GM18507 (cell line): Measurements from ENCODE around the gene ZKSCAN5.
"Not testable (repeated sequence)": the region's sequence is repeated elsewhere in the genome, so short reads cannot be mapped to it uniquely, and the experiment has no call there.

Experiments used
- DNase-seq: peaks from one replicate; pipeline ENCODE4 v3.0.0; 2011; ENCODE audit warnings: low read depth; ENCODE audit not compliant: insufficient read length; ENCODE audit errors: extremely low spot score
- FAIRE-seq: peaks from 2 replicates; lab custom pipeline; 2011; peaks lifted over from hg19 to GRCh38; lab: Jason Lieb, UNC

ZKSCAN5 gene

DNA sequence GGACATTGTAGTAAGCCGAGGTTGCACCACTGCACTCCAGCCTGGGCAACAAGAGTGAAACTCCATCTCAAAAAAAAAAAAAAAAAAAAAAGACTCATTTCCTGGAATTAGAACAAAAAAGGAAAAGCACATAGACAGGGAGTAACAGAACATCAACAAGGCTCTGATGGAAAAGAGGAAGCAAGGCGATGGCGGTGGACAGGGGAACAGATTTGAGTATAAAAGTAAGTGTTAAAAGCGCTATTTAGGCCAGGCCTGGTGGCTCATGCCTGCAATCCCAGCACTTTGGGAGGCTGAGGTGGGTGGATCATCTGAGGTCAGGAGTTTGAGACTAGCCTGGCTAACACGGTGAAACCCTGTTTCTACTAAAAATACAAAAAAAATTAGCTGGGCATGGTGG lies 40.8 kb downstream of the ZKSCAN5 start:
- FAIRE-seq, DNase-seq: not testable (repeated sequence)

DNA sequence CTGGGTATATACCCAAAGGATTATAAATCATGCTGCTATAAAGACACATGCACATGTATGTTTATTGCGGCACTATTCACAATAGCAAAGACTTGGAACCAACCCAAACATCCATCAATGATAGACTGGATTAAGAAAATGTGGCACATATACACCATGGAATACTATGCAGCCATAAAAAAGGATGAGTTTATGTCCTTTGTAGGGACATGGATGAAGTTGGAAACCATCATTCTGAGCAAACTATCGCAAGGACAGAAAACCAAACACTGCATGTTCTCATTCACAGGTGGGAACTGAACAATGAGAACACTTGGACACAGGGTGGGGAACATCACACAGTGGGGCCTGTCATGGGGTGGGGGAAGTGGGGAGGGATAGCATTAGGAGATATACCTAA lies 45.1 kb downstream of the ZKSCAN5 start:
- not testable (repeated sequence) for FAIRE-seq, DNase-seq

GRCh38 chr7:99551334-99551733 lies 46.9 kb downstream of the ZKSCAN5 start:
- FAIRE-seq (no peak), DNase-seq (no peak)

- DNase-seq (peak; percentile 94), FAIRE-seq (peak; percentile 98)
Observed at GRCh38 chr7:99551767-99552463, 47.5 kb downstream of the ZKSCAN5 start, which contains the start of gene FAM200A. FAM200A (minus strand) TSS chr7:99552114; CDS start chr7:99548407, 3,707 bp downstream.

DNA sequence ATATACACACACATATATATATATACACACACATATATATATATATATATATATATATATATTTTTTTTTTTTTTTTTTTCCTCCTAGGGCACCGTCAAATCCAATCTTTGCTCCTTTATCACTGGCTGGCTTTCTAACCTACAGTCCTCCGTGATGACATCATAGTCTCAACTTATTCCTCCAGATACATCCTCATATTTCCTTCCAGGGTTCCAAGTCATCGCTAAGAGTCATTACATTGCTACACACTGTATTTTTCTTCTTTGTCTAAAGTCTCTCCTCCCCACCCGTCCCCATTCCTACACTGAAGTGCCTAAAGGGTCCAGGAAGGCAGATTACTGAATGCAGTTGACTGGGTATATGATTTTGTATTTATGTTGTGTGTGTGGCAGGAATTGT lies 48.6 kb downstream of the ZKSCAN5 start:
- DNase-seq (no peak), FAIRE-seq (no peak)

DNA sequence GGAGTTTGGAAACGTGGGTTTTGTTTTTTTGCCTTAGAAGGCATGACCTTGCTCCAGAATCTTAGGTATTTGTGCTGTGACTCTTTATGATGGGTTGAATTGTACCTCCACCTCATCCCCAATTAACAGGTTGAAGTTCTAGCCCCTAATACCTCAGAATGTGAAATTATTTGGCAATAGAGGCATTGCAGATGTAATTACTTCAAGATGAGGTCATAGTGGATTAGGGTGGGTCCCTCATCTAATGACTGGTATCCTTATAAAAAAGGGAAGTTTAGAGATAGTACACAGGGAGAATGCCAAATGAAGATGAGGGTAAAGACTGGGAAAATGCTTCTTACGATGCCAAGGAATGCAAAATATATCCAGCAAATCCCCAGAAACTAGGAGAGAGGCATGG lies 50.5 kb downstream of the ZKSCAN5 start:
- FAIRE-seq (no peak), DNase-seq (no peak)

DNA sequence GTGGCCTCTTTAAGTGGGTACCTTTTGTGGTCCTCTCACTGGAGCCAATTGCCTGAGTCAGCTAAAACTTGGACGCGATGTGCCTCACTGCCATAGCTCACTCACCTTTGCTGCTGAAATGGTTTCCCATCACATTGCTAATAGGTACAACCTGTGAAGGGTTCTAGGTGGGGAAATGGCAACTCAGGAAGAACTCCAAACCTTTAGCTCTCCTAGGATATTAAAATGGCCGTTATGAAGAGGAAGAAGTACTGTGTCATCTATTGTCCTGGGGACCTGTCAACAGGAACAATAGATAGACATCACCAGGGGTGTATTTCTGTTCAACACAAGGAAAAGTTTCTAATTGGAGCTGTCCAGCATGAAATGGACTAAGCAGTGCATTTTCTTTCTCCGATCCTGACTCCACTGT lies 52.7 kb downstream of the ZKSCAN5 start:
- DNase-seq (no peak), FAIRE-seq (no peak)

GRCh38 chr7:99557940-99558305 lies 53.5 kb downstream of the ZKSCAN5 start:
- DNase-seq (no peak), FAIRE-seq (no peak)

DNA sequence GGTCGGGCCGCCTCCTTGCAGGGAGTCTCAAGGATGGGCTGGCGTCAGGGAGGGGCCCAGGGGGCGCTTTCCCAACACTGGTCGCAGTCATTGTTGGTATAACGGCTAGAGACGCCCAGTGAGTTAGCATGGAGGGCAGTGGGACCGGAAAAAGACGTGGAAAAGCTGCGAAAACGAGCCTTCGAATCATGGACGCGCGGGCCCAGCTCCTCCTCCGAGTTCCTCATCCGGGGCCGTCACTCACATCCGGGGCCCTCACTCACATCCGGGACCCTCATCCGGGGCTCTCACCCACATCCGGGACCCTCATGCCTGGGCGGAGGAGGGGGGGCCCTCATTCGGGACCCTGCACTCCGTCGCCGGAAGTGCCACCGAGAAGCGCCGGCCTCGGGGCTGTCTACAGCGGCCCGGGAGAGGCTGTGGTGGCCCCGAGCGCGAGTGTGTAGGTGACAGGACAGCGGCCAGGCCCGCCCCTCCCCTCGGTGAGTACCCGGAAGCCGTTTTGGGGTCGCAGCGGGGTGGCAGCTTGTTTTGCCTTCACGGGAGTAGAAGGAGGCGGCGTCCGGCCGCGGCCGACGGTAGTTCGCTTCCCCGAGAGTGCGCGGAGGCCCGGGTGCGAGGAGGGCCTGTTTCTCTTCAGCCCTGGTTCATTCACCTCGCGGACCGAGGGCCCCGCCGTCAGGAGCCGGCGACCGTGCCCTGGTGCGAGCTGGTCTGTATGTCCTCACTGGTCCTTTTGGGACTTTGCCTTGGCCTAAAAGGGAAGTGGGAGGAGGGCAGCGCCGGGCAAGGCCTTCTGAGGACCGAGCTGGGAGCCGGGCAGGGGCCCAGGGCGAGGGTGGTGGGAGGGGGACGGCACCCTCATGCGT lies 54.1 kb downstream of the ZKSCAN5 start, which contains the start of gene ZNF655:
Gene ZNF655, plus strand, starts transcription at position 337 of the 869 bp plus-strand sequence. CDS start 1,918 bp downstream, outside the sequence.
- DNase-seq (peak; percentile 87), FAIRE-seq (peak; percentile 82)

DNA sequence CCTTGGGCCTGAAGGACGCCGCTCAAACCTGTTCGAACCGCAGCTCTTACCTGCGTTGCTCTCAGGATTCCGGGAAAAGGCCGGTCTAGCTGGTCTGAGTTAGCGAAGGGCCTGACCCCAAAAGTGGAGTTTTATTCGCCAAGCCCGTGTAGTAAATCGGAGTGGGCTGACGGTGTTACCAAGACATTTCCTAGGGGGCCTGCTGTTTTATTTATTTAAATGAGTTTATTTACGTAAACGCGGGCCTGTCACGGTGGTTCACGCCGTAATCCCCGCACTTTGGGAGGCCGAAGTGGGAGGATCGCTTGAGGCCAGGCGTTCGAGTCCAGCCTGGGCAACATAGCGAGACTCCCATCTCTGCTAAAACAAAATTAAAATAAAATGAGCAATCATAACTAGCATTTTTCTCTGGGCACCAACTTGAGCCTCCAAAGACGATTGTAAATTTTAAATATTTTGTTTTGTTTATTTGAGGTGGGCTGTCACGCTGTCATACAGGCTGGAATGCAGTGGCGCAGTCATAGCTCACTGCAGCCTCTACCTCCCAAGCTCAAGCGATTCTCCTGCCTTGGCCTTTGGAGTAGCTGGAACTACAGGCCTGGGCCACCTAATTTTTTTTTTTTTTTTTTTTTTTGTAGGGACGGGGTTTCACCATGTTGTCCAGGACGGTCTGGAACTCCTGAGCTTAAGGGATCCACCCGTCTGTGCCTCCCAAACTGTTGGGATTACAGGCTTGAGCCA lies 54.9 kb downstream of the ZKSCAN5 start:
- no peak for FAIRE-seq
- no peak for DNase-seq

DNA sequence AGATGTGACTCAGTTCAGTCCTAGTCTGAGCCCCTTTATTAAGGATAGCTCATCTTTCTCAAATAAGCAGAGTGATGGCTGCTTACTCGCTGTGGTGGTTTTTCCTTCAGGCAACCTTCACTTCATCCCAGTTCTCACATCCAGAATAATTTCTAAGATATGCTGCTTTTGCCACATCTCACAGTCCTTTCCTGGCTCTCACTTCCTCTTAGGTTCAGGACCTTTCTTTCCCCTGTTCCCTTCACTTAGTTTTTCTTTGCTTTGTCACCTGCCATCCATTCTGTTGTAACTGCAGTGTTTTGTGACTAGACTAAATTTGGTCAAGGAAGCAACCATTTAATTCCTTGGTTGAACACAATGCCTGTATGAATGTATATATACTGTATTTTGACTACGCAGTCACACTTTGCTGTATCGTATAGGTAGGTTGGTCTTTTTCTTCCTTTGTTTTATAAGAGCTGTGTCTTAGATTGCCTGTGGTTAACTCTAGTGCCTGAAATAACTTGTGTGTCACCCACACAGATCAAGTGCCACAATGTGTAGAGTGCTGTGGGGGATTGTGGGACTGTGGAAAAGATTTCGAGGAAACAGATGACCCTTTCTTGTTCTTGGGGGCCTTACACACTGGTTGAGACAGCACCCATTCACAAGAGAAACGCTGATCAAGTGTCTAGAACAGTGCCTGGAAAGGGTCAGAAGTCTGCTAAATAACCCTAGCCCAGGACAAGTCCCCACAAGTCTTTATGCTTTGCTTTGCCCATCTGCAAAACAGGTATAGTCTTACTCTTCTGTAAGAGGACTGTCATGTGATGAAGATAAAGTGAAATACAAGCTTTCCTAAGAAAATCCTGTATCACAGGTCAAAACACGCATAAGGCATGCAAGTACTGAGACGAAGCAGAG lies 56.6 kb downstream of the ZKSCAN5 start:
- DNase-seq (no peak), FAIRE-seq (no peak)

GRCh38 chr7:99561737-99562051 lies 57.2 kb downstream of the ZKSCAN5 start:
- DNase-seq (no peak), FAIRE-seq (no peak)

- FAIRE-seq = no peak
- no peak for DNase-seq
Observed at GRCh38 chr7:99562114-99562784, 57.8 kb downstream of the ZKSCAN5 start.

DNA sequence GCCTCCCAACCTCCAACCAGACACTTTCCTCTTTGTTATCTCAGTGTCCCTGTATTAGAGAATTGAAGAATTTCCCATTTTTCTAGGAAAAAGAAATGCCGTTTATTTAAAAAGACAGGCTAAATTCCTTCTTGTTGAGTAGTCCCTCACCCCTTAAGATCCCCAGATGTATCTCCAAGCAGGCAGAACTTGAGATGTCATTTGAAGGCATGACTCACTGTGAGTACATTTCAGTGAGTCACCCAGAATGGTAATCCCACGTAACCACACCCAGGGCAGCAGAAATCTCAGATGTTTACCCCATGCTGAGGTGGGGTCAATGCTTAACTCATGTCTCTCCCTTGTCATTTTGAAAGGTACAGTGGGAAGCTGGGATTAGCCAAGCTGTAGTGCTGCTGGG lies 58.4 kb downstream of the ZKSCAN5 start:
- FAIRE-seq (no peak), DNase-seq (no peak)

DNA sequence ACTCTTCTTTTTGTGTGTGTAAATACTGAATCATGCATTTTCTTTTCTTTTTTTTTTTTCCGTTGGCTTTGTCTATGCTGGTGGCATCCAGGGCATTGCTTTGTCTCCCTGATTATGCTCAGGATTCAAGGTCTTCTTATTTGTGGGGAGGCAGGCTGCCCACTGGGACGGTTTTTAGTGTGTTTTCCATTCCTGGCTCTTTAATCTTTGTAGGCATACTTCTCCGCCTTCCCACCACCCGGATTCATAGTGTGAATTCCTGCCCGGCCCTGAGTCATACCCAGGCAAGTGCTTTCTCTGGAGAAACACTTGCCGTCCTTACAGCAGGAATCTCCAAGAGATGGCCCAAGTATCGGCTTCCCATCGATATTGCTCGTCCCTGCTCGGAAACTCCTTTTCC lies 59.2 kb downstream of the ZKSCAN5 start:
- no peak for FAIRE-seq
- no peak for DNase-seq

- DNase-seq, FAIRE-seq: not testable (repeated sequence)
Observed at GRCh38 chr7:99568770-99569169, 64.3 kb downstream of the ZKSCAN5 start.

GRCh38 chr7:99571768-99572167 lies 67.3 kb downstream of the ZKSCAN5 start:
- DNase-seq (no peak), FAIRE-seq (no peak)

DNA sequence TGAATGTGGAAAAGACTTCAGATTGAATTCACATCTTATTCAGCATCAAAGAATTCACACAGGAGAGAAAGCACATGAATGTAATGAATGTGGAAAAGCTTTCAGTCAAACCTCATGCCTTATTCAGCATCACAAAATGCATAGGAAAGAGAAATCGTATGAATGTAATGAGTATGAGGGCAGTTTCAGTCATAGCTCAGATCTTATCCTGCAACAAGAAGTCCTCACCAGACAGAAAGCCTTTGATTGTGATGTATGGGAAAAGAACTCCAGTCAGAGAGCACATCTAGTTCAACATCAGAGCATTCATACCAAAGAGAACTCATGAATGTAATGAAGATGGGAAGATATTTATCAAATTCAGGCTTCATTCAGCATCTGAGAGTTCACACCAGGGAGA lies 68.8 kb downstream of the ZKSCAN5 start:
- DNase-seq (no peak), FAIRE-seq (no peak)

DNA sequence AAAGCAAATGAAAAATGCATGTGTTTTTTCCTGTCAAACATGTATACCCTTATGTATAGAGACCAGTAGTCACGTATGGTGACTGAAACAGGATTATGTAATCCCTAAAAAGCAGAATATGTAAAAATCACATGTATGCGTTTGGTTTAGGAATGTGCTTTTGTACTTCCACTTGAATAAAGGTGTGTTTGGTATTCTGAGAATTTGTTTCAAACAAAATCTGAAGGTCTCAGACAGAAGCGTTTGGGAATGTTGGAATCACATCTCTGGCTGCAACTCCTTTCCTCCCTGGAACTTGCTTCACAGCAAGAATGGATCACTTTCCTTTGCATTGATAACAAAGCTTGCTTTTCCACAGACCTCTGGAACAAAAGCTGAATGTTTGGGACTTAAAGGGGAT lies 71.8 kb downstream of the ZKSCAN5 start:
- DNase-seq (no peak), FAIRE-seq (no peak)
